ENCODE measurements around the gene APEH. TPM values are rescaled to one million over a fixed set of nuclear protein-coding genes. Genes with fewer than 3 reads are reported as not detected.

The APEH gene
- total RNA-seq, 2 donors from 2014 or later: 57.6 to 108 TPM

- TF ChIP-seq CTCF (IDR thresholded peaks at IDR 0.05): no peak
- no peaks in the 10 kb centered on the region for H3K36me3 ChIP-seq
- DNase-seq (ENCODE audit: low spot score): no peak
- no peak overlapping the region for H3K4me3 ChIP-seq
- H3K27ac ChIP-seq: no peak overlapping the region
- ATAC-seq (ENCODE audit: insufficient number of reproducible peaks, low FRiP score, low read depth): no peak
- no peaks in the 10 kb centered on the region for H3K4me1 ChIP-seq (ENCODE audit: control insufficient read depth in 1 of 2, low read depth in 2 of 2)
- H3K27me3 ChIP-seq (replicated peaks; ENCODE audit: insufficient read depth): no peaks in the 10 kb centered on the region
- H3K9me3 ChIP-seq: no peaks in the 10 kb centered on the region
These were observed 6.3 kb upstream of the APEH start for GRCh38 chr3:49667701-49668413.

GRCh38 chr3:49668414-49668797, 5.7 kb upstream of the APEH start:
- DNase-seq (ENCODE audit: low spot score) (no peak), ATAC-seq (ENCODE audit: insufficient number of reproducible peaks, low FRiP score, low read depth) (no peak)
- H3K27me3 ChIP-seq (replicated peaks; ENCODE audit: insufficient read depth): no peaks in the 10 kb centered on the region
- H3K27ac ChIP-seq: no peak overlapping the region
- peaks cover 4% of the 10 kb centered on the region in 2 donors for H3K4me1 ChIP-seq (ENCODE audit: control insufficient read depth in 1 of 2, low read depth in 2 of 2)
- H3K9me3 ChIP-seq: no peaks in the 10 kb centered on the region
- TF ChIP-seq CTCF (IDR thresholded peaks at IDR 0.05): no peak
- no peak overlapping the region for H3K4me3 ChIP-seq
- no peaks in the 10 kb centered on the region for H3K36me3 ChIP-seq

GRCh38 chr3:49668861-49669260, 5.3 kb upstream of the APEH start:
- H3K27me3 ChIP-seq (replicated peaks; ENCODE audit: insufficient read depth): no peaks in the 10 kb centered on the region
- DNase-seq (ENCODE audit: low spot score) (no peak), ATAC-seq (ENCODE audit: insufficient number of reproducible peaks, low FRiP score, low read depth) (no peak)
- no peaks in the 10 kb centered on the region for H3K9me3 ChIP-seq
- H3K4me3 ChIP-seq: no peak overlapping the region
- H3K4me1 ChIP-seq (ENCODE audit: control insufficient read depth in 1 of 2, low read depth in 2 of 2): peaks cover 5 to 6% of the 10 kb centered on the region in 2 donors
- no peaks in the 10 kb centered on the region for H3K36me3 ChIP-seq
- no peak overlapping the region for H3K27ac ChIP-seq
- TF ChIP-seq CTCF (IDR thresholded peaks at IDR 0.05): no peak

GRCh38 chr3:49669352-49669751, 4.8 kb upstream of the APEH start:
- H3K27me3 ChIP-seq (replicated peaks; ENCODE audit: insufficient read depth): no peaks in the 10 kb centered on the region
- TF ChIP-seq CTCF (IDR thresholded peaks at IDR 0.05): no peak
- no peak overlapping the region for H3K4me3 ChIP-seq
- H3K36me3 ChIP-seq: no peaks in the 10 kb centered on the region
- no peak overlapping the region for H3K27ac ChIP-seq
- no peak for ATAC-seq (ENCODE audit: insufficient number of reproducible peaks, low FRiP score, low read depth)
- peaks cover 5 to 6% of the 10 kb centered on the region in 2 donors for H3K4me1 ChIP-seq (ENCODE audit: control insufficient read depth in 1 of 2, low read depth in 2 of 2)
- DNase-seq (ENCODE audit: low spot score): no peak
- no peaks in the 10 kb centered on the region for H3K9me3 ChIP-seq

- no peak for TF ChIP-seq CTCF (IDR thresholded peaks at IDR 0.05)
- DNase-seq (ENCODE audit: low spot score): no peak
- Histone ChIP-seq H3K9me3 (no peaks in the 10 kb centered on the region), H3K27me3 (replicated peaks; ENCODE audit: insufficient read depth) (no peaks in the 10 kb centered on the region), H3K4me3 (no peak overlapping the region), H3K36me3 (peaks cover 2% of the 10 kb centered on the region), H3K27ac (no peak overlapping the region), H3K4me1 (ENCODE audit: control insufficient read depth in 1 of 2, low read depth in 2 of 2) (peaks cover 11 to 16% of the 10 kb centered on the region in 2 donors)
- no peak for ATAC-seq (ENCODE audit: insufficient number of reproducible peaks, low FRiP score, low read depth)
These were observed 3.2 kb upstream of the APEH start for GRCh38 chr3:49670940-49671290.
